SK-N-MC (cell line): Measurements from ENCODE around the gene SLC16A6.

Experiments used
- EZH2 ChIP-seq: fragments of 200-600 bp; sonication (generic); IDR thresholded peaks from one replicate; pipeline ENCODE4 v1.6.1; 2017; ENCODE audit warnings: antibody characterized with exemption
- FOXP2 ChIP-seq: optimal IDR thresholded peaks from 2 replicates; pipeline ENCODE3; 2011; ENCODE audit warnings: mild to moderate bottlenecking, moderate library complexity; ENCODE audit not compliant: insufficient read depth; ENCODE audit errors: extremely low read length, control extremely low read depth
- POLR2AphosphoS5 ChIP-seq: IDR thresholded peaks from 2 replicates; pipeline ENCODE4 v1.6.1; 2012; ENCODE audit warnings: mild to moderate bottlenecking, low read depth, low read length, borderline replicate concordance

DNA sequence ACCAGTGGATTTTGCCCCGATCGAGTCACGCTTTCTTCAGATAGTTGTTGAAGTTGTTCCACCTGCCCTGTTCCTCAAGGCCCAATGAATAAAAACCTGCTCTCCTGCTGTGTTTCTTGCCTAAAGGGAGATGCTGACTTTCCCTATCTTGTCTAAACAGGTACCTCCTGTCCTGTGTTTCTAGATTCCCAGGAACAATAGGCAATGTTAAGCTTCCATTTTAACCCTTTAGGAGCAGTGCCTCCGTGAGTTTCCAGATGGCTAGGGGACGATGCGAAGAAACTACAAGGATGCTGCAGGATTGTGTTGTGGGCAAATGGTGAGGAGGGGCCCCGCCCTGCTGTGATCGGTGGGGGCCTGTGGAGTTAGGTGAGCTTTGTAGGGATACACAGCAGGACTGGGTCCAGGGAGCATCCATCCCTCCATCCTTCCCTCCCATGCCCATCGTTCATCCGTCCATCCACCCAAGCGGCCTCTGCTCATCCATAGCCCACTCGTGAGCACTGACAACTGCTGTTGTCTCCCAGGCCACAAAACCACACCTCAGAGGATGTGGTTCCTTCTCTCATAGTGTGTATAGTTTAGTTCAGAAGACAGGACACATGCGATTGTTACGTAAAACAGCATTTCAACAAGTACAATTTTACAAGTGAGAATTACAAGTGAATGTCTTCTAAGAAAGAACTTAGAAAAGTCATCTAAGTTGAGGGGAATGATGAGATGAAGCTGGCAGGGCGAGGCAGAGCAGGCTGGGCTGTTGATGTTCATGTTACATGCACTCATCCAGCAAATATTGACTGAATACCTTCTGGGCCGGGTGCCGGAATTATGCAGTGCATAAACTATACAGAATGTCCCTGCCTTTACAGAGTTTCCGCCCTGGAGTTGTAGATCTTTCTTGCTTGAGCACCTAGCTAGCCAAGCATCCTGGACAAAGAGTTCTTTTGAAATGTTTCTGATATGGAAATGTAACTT lies 5.6 kb upstream of the SLC16A6 start:
- TF ChIP-seq EZH2 (no peak), POLR2AphosphoS5 (no peak), FOXP2 (no peak)
